Bronchial epithelial cell (primary cell): ENCODE measurements around the gene TNK2. TPM values are rescaled to one million over a fixed set of nuclear protein-coding genes. Genes with fewer than 3 reads are reported as not detected.

ENCODE experiments used
- DNase-seq: peaks from one replicate; pipeline ENCODE4 v3.0.0-alpha.2; 2010; ENCODE audit warnings: low read depth
- FAIRE-seq: peaks from 2 replicates; lab custom pipeline; 2011; peaks lifted over from hg19 to GRCh38; lab: Jason Lieb, UNC
- H3K27me3 ChIP-seq: 2 replicates; pipeline ENCODE4 v1.5.1; 2011; ENCODE audit warnings: low read length; ENCODE audit not compliant: control insufficient read depth, insufficient read depth
- H3K36me3 ChIP-seq: 2 replicates; pipeline ENCODE4 v1.5.1; 2011; ENCODE audit warnings: low read length; ENCODE audit not compliant: control insufficient read depth, insufficient read depth
- H3K4me3 ChIP-seq: 2 replicates; pipeline ENCODE4 v1.5.1; 2011; ENCODE audit warnings: mild to moderate bottlenecking, low read depth, low read length, control low read depth
- total RNA-seq: library from RNA; depleted of rRNA; stranded (reverse); fragments of >200 nt; gene quantifications from 2 replicates; pipeline ENCODE4 v1.2.1, GENCODE V29; 2014
- TF ChIP-seq, protein P1 (sequence below): IDR thresholded peaks from 2 replicates; pipeline ENCODE4 v1.5.1; 2011; ENCODE audit warnings: mild to moderate bottlenecking, moderate library complexity, low read length, control low read depth, inconsistent platforms; ENCODE audit not compliant: insufficient read depth, severe bottlenecking

Gene TNK2
- total RNA-seq, 1 donor from 2014 or later = 6.3 TPM

DNA sequence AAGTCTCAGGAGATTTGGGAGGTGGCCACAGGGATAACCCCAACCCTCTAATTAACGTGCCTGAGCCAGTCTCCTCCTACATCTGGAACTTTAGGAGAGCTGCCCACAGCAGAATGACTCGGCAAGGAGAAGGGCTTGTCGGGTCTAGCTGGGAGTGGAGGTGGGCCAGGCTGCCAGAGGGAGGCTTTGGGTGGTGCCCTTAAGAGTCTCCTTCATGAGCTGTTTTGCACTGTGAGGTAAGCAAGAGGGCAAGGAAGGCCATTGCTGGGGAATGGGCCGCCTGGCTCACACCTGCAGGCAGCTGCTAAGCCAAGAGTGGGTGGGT, 3.6 kb upstream of the TNK2 start:
- FAIRE-seq (no peak), DNase-seq (peak; percentile 95)
- H3K4me3 ChIP-seq = peak overlapping the region; percentile 16
- H3K27me3 ChIP-seq = no peaks in the 10 kb centered on the region
- H3K36me3 ChIP-seq = no peaks in the 10 kb centered on the region
- TF ChIP-seq, protein P1, sequence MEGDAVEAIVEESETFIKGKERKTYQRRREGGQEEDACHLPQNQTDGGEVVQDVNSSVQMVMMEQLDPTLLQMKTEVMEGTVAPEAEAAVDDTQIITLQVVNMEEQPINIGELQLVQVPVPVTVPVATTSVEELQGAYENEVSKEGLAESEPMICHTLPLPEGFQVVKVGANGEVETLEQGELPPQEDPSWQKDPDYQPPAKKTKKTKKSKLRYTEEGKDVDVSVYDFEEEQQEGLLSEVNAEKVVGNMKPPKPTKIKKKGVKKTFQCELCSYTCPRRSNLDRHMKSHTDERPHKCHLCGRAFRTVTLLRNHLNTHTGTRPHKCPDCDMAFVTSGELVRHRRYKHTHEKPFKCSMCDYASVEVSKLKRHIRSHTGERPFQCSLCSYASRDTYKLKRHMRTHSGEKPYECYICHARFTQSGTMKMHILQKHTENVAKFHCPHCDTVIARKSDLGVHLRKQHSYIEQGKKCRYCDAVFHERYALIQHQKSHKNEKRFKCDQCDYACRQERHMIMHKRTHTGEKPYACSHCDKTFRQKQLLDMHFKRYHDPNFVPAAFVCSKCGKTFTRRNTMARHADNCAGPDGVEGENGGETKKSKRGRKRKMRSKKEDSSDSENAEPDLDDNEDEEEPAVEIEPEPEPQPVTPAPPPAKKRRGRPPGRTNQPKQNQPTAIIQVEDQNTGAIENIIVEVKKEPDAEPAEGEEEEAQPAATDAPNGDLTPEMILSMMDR = no peak

DNA sequence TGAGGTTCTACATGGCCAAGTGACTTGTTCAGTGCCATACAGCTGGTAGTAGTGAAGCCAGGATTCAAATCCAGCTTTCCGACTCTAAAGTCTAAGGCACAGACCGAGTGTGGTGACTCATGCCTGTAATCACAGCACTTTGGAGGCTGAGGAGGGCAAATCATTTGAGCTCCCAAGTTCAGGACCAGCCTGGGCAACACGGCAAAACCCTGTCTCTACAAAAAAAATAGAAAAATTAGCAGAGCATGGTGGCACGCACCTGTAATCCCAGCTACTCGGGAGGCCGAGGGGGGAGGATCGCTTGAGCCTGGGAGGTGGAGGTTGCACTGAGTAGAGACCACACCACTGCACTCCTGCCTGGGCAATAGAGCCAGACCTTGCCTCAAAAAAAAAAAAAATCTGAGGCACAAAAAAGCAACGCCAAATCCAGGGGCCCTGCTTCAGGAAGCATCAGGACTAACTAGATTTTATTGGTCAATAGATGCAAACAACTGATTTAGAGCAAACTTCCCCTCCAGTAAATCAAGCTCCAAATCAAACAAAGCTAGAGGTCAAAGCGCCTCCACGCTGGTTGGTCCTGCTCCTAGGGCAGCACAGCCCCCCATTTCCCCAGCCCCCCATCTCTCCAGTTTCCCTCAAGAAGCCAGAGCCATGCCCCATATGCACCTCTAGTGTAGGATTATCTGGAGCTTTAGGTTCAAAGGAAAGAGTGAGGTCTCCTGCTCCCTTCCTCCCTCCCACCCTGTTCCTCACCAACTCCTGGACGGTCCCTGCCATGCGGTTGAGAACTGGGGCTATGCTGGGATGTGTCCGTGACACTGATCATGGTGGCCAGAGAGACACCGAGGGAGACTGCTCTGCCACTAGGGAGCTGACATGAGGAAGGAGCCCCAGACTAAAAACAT, 2.9 kb upstream of the TNK2 start:
- no peak for FAIRE-seq
- H3K36me3 ChIP-seq = no peaks in the 10 kb centered on the region
- no peaks in the 10 kb centered on the region for H3K27me3 ChIP-seq
- peak overlapping the region; percentile 16 for H3K4me3 ChIP-seq
- peak; percentile 46 for DNase-seq
- TF ChIP-seq, protein P1 = no peak

DNA sequence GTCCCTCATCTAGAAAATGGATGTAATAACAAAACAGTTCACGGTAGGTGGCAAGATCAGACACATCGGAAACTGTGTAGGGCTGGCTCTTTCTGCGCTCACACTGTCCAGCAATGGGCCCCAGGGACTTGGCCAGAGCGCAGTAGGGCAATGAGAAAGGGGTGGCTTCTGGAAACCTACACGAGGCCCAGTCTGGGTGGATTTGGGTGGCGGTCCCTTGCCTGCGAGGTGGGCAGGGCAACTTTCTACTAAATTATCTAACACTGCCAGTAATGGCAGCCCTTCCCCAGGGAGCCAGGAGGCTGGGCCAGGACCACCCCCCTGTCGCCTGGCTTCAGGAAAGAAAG, 2.1 kb upstream of the TNK2 start:
- FAIRE-seq (no peak), DNase-seq (no peak)
- no peak overlapping the region for H3K4me3 ChIP-seq

DNA sequence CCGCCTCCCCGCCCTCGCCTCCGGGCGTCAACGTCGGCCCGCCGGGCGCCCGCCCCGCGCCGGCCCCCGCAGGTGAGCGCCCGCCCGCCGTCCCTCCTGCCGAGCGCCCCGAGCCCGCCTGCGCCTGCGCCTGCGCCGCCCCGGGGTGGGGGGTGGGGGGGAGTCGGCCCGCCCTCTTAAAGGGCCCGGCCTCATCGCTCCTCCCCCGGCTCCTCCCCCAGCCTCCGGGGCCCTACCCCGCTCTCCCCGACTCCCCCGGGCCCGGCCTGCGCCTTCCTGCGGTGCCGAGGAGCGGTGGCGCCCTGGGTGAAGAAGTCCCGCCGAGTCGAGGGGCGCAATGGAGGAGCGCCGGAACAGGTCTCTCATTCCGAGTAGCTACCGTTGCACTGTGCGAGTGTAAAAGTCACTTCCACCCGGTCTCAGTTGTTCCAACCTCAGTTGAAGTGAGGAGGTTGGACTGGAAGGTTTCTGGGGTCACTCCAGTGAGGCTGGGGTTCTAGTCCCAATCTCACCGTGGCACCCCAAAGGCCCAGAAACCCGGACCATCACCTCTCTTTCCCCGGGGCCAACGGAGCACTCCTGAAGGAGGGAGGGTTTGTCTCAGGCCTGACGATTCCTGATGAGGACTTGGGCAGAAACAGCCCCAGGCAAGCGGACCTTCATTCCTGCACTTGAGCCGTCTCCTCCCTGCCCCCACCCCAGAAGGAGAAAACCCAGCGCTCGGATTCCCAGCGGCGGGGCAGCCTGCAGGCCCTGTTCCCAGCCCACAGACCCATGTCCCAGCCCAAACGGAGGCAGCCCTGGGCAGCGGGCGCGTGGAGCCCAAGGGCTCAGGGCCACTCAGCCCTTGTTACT, 1.5 kb upstream of the TNK2 start:
- Histone ChIP-seq H3K36me3 (no peaks in the 10 kb centered on the region), H3K27me3 (no peaks in the 10 kb centered on the region), H3K4me3 (peak overlapping the region; percentile 54)
- DNase-seq (peak; percentile 47), FAIRE-seq (no peak)
- TF ChIP-seq, protein P1 = no peak

More for the DNA sequence above, 2.1 kb upstream of the TNK2 start:
- TF ChIP-seq, protein P1 = no peak
- Histone ChIP-seq H3K27me3 (no peaks in the 10 kb centered on the region), H3K36me3 (no peaks in the 10 kb centered on the region)

DNA sequence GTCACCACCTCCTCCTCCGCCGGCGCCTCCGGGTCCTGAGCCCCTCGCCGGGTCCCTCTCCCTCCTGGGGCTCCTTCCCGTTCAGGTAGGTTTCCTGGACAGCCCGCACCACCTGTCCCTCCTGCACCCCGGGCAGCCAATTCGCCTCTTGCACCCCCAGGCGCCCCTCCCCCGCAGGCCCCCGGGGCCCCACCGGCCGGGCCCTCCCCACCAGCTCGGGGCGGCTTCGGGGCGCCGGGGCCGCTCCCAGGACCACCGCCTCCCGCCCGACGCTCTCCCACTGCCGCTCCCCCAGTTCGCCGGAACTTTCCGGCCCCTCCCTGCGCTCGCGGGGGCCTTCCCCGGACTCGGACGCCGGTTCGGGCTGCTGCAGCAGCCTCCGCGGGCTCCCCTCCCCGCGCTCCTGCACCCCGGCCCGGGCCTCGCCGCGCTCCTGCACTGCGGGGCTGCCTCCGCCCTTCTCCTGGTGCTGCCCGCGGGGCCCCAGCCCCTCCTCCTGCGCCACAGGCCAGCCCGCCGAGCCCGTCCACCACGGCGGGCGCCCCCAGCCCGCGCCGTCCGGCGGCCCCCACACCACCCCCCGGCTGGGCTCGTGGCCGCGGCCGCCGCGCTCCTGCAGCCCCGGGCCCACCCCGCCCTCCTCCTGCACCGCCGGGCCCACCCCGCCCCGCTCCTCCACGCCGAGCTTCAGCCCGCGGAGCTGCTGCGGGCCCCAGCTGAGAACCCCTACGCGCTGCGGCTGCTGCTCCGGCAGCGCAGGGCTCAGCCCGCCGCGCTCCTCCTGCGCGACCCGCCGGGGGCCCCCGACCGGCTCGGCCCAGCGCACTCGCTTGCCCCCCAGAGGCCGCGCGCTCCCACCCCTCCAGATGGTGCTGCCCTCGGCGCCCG, 587 bp upstream of the TNK2 start:
- Histone ChIP-seq H3K36me3 (no peaks in the 10 kb centered on the region), H3K4me3 (peak overlapping the region; percentile 54), H3K27me3 (no peaks in the 10 kb centered on the region)
- no peak for FAIRE-seq
- TF ChIP-seq, protein P1 = no peak
- DNase-seq = no peak
